Medulla oblongata (tissue), 1 donor: Measurements from ENCODE around the gene ZNF516.

Experiments used
- DNase-seq: peaks from one replicate; pipeline ENCODE4 v3.0.0-alpha.2; 2015; ENCODE audit errors: extremely low spot score

The ZNF516 gene

DNA sequence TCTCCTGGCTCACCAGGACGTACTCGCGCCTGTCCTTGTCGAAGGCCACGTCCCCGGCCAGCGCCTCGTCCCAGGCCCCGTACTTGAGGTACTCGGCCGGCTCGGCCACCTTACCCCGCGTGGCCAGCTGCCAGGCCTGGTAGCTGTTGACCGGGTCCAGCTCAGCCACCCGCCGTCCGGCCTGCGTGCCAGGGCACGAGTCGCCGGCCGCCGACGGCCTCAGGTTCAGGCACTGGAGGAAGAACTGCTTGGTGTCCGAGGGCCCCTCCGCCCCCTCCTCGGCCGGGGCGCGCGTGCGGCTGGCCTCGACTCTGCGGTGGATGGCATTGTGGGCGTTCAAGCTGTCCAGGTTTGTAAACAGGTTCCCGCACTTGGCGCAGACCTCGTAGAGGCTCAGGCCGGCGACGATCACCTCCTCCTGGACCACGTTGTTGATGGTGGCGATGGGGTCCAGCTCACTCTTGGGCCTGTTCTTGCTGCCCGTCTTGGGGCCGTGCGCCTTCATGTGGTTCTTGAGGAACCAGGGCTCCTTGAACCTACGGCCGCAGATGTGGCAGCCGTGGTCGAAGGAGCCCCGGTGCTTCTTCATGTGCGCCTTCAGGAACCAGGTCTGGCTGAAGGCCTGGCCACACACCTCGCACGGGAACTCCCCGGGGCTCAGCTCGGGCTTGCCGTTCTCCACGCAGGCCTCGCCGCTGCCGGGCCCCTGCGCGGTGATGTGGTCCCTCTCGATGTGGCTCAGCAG lies 53.2 kb downstream of the ZNF516 start:
- DNase-seq, result no peak

- no peak for DNase-seq
Measured at GRCh38 chr18:76441002-76441667, 53.9 kb downstream of the ZNF516 start.

GRCh38 chr18:76437910-76438309 lies 57.1 kb downstream of the ZNF516 start:
- no peak for DNase-seq

- DNase-seq, result no peak
Measured at GRCh38 chr18:76437011-76437410, 58.0 kb downstream of the ZNF516 start.

DNA sequence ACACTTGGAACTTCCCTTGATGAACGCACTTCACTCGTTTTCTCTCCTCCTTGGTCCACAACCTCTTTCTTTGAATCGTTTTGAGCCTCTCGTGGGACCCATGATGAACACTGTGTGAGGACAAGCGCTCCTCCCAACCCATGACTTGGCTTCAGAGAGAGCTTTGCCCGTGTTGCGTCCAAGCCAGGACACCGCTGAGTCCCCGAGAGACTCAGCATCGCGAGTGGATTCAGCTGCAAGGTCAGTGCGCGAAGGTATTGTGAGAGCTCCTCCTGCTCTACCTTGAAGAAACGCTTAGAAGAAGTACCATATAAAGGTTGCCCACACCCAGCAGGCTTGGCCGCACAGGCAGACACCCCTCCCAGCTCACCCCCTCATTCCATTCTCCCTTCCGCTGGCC lies 58.7 kb downstream of the ZNF516 start:
- no peak for DNase-seq

- no peak for DNase-seq
Measured at GRCh38 chr18:76435316-76435989, 59.6 kb downstream of the ZNF516 start.

GRCh38 chr18:76434452-76434851 lies 60.6 kb downstream of the ZNF516 start:
- DNase-seq, result no peak

DNA sequence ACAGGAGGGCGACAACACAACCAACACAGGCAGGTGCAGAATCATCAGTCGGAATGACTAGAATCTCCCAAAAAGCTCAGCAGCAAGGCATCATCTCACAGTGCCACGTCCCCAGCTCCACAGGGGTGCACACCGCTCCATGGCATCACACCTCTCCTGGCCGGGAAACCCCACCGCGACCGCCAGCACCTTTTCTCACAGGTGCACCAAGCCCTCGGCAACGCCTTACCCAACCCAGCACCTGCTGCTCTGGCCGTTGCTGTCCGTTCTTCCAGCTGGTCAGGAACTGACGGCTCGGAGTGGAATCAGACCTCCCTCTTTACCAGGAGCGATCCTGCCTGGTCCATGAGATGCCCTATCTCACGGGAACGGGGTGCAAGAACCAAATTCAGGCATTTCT lies 61.3 kb downstream of the ZNF516 start:
- no peak for DNase-seq

DNA sequence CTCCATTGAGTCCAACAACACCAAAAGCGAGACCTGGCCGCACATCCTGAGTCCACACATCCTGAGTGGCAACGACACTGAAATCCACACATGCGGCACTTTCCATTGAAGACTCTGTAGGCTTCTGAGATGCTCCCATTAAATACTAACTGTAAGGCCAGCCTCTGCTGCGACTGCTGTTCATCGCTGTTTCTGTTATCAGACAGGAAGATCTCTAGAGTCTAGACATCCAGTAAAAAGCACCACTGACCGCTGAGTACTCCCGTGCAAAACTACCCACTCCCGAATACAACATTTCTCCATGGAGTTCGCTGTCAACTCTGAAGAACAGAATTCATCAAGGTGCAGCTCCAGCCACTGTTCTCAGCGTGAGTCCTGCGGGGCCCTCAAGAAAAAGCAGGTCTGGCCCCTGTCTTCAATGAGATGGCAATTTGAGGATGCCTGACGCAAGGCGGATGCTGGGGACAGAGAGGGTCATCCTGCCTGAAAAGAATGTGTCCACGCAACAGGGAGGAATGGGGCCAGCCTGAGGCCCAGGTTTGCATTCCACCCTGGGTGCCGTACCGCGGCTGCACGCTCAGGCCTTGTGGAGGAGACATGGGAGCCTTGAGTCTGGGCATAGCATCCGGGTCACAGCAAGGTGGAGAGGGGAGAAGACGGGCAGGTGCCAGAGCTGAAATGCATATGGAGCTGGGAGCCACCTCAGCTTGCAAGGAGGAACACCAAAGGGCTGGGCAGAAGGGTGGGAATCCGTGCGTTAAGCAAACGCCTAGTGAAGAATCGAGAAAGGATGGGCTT lies 61.9 kb downstream of the ZNF516 start:
- DNase-seq, result no peak

- DNase-seq, result no peak
Measured at GRCh38 chr18:76432274-76432755, 62.7 kb downstream of the ZNF516 start.

GRCh38 chr18:76431437-76432273 lies 63.4 kb downstream of the ZNF516 start:
- DNase-seq, result no peak

- no peak for DNase-seq
Measured at GRCh38 chr18:76430636-76431035, 64.4 kb downstream of the ZNF516 start.

DNA sequence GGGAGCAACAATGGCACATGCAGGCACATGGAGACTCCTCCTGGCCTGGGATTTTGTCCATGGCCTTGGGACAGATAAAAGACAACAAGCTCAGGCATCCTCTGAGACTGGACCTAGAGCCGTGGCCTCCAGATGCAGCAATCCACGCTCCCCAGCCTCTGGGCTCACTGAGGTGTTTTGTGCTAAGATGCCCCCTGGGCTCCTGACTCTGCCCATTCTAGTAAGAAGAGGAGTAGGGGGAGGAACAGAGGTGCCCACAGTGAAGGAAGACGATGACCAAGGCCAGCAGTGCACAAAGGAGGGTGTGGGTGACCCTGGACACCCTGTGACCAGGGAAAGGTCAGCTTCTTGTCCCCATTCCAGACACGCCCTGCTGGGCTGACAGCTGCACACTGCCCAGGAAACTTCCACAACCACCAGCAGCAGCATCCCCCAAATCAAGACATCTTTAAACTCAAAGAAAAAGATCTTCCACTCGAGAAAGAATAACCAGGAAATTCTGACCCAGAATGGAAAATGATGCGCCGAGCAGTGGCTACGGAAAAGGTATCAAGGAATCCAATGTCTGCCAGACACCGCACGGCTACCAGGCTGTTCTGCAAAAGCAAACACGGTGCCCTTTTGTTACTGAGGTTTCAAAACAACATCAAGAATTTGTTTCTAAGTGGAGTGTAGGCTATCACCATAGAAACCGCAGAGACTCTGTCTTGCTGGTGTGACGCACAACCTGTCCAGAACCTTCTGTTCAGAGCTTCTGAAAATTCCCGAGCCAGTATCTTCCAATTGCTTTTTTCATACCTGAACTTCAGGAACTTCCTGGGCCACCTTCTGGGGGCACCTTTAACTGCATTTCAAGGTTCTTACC lies 65.5 kb downstream of the ZNF516 start:
- no peak for DNase-seq

DNA sequence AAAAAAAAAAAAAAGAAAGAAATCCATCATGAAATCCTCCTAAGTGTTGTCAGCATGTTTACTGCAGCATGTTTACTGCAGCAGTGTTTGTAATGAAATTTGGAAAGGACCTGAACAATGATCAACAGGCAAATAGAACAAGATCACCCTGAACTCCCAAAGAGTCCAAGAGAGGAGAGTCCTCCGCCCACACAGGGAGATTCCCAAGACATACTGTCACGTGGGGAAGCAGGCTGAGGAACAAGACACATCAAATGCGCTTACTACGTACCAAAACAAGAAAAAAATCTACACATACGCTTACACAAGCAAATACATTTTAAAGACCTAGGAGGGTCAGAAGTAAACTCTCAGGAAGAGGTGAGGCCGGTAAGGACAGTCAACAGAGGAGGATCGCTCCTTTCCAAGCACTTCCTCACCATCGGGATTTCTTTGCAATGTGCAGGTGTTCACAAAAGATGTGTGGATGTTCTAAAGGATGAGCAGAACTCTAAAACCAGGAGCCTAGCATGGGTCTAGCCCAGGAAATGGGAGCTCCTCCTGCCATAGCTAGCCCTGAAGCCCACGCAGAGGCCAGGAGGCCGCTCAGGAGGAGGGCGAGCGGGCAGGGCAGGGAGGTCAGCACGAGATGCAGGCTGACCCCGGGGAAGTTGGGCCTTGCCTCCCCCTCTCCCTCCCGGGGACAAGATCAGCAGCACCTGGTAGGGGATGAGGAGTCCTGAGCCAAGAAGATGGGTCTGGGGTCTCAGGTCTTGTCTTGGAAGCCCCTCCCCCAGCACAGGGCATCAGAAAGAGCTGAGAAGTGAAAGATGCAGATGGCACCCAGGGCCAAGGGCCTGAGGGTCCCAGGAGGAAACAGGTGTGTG lies 66.4 kb downstream of the ZNF516 start:
- DNase-seq, result no peak

DNA sequence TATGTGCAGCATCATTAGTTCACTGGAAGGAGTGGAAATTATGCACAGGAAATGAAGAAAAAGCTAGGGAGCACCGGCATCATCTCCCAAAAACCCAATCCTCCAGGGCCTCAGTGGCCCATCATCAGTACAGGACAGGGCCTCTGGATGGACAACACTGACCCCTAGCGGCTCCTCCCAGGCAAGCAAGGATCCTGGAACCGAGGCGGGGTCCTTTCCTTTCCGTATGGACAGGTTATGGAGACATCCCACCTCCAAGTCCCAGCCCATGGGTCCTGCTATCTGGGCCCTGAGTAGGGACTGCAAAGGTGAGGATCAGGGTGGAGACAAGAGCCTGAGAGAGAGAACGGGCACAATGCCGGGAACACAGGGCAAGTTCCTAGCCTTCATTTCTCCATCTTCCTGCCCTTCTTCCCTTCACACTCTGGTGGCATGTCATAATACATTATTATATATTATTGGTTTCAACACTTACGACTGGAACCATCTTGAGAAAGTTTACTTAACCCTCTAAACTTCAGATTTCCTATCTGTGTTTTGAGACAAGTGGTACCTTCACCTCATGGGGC lies 68.2 kb downstream of the ZNF516 start:
- no peak for DNase-seq

DNA sequence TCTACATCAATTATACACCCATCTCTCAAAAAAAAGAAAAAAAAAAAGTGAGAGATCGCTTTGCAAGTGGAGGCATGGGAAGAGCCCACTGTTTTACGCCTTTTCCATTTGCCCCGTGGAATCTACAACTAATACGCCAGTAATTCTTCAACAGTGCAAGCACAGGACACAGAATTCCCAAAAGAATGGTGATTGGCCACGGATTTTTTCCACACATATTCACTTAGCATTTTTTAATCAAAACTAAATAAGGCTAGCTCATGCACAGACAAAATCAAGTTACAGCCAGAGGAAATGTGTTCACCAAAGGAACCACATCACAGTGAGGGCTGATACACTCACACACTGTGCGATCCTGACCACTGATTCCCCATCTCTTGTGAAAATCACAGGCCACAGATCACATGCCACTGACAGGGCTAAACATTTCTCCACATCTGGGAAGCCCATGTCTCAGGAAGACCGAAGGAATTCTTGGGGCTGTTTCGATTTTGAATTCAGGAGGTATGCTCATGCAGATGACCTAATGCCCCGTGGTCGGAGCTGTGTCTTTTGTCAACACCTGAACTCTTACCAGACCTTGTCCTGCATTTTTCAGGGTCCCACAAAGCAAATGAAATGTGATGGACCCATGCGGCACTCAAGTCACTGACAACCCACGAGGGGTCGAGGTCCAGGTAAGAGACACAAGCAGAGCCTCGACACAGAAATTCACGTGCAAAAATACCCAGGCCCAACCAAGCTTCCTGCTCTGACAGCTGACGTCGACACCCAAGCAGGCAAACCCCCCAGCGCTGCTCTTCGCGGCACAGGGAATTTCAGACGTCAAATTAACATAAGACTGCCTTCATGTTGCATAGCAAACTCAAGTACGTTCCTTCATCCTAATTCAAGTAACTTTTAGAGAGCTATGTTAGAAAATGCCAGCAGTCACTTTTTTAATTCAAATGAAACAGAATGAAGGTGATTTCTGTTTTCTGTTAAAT lies 69.6 kb downstream of the ZNF516 start:
- DNase-seq, result no peak

- no peak for DNase-seq
Measured at GRCh38 chr18:76422838-76423237, 72.2 kb downstream of the ZNF516 start.

DNA sequence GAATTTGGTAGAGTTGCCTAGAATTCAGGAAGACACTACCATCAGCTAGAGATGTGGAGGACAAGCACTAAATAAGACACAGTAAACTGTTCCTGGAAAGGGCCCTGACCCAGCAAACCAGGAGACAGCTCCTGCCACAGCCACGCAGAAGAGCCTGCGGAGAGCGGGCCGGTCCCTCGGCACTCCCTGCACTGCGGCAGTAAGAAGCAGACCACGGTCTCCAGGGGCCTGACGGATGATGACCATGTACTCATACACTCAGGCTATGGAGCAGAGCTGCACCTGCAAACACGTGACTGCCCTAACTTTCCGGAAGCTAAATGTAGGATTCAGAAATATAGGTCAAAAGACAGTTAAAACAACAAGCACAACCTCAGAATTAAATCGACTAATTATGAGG lies 72.9 kb downstream of the ZNF516 start:
- DNase-seq, result no peak
